ENCODE measurements around the gene OR7G3. TPM values are rescaled to one million over a fixed set of nuclear protein-coding genes. Genes with fewer than 3 reads are reported as not detected.

Gene OR7G3
- total and polyA plus RNA-seq, 2 of the 8 experiments (the other 6 are each of a cell fraction or from before 2014, with no cell fraction given), result not detected

GRCh38 chr19:9109959-9110358 is 16.8 kb downstream of the OR7G3 start:
- H2BK5ac ChIP-seq (ENCODE audit: low read depth, low read length), result no peak overlapping the region
- H3K4me1 ChIP-seq (replicated peaks in 1 of 4; ENCODE audit: control insufficient read depth in 3 of 4, insufficient read depth in 4 of 4, low read length in 3 of 4), result no peaks in the 10 kb centered on the region
- H3K18ac ChIP-seq (ENCODE audit: extremely low read depth, low read length), result no peak overlapping the region
- CTCF ChIA-PET (ENCODE audit: partially characterized antibody), result no interaction called here
- no peak overlapping the region for H3K4ac ChIP-seq (replicated peaks; ENCODE audit: insufficient read length, low read depth, low read length)
- H3K36me3 ChIP-seq (ENCODE audit: control insufficient read depth in 2 of 4, insufficient read depth in 4 of 4, low read length in 3 of 4), result no peaks in the 10 kb centered on the region
- H2BK15ac ChIP-seq (ENCODE audit: low read length), result no peak overlapping the region
- H4K8ac ChIP-seq (ENCODE audit: extremely low read depth, insufficient read depth, low read length), result no peak overlapping the region
- H4K91ac ChIP-seq (replicated peaks; ENCODE audit: insufficient read length, low read length), result no peak overlapping the region
- WGBS, 2 experiments (ENCODE audit: extremely low coverage in 1 of 2, insufficient coverage in 1 of 2, insufficient read length in 1 of 2, insufficient replicate concordance in 2 of 2, low coverage in 1 of 2, low lambda C conversion rate in 2 of 2, missing lambda C conversion rate in 1 of 2), result 67% methylated on average over 2 of the region's 2 CpGs; no CpG with 5 or more reads in 1 of the 2 experiments
- no peak overlapping the region for H2BK12ac ChIP-seq (ENCODE audit: low read depth, low read length)
- H3K56ac ChIP-seq (replicated peaks; ENCODE audit: insufficient read length, low read depth, low read length), result no peak overlapping the region
- DNase-seq (ENCODE audit: low read depth in 1 of 2, low spot score in 2 of 2) (no peak), FAIRE-seq (no peak)
- no peaks in the 10 kb centered on the region for H4K20me1 ChIP-seq (replicated peaks in 1 of 2; ENCODE audit: control insufficient read depth in 1 of 2, insufficient read depth in 2 of 2, low read length in 2 of 2)
- no peak overlapping the region for H3K4me2 ChIP-seq (ENCODE audit: insufficient read depth in 1 of 2, low read depth in 2 of 2, low read length in 2 of 2)
- H3K27me3 ChIP-seq (replicated peaks in 1 of 4; ENCODE audit: control insufficient read depth in 3 of 4, extremely low read depth in 1 of 4, insufficient read depth in 3 of 4, low read length in 3 of 4), result no peaks in the 10 kb centered on the region
- H3K27ac ChIP-seq (ENCODE audit: low read depth, low read length), result no peak overlapping the region
- POLR2A ChIA-PET (ENCODE audit: partially characterized antibody), result no interaction called here
- H2BK120ac ChIP-seq (replicated peaks; ENCODE audit: low read depth, low read length), result no peak overlapping the region
- H3K23ac ChIP-seq (ENCODE audit: insufficient read length), result no peak overlapping the region
- H3K9me3 ChIP-seq (ENCODE audit: insufficient read depth in 2 of 2, low read depth in 1 of 2, low read length in 1 of 2), result peaks cover 22 to 25% of the 10 kb centered on the region in 2 experiments
- H3K14ac ChIP-seq (ENCODE audit: insufficient read length), result no peak overlapping the region
- H2BK20ac ChIP-seq (ENCODE audit: low read length), result no peak overlapping the region
- H3K23me2 ChIP-seq (ENCODE audit: low read depth, low read length), result no peaks in the 10 kb centered on the region
- H2AK5ac ChIP-seq (ENCODE audit: low read depth, low read length), result no peak overlapping the region
- no peak overlapping the region for H3K9ac ChIP-seq (replicated peaks in 1 of 4; ENCODE audit: extremely low read depth in 1 of 4, low read depth in 3 of 4, low read length in 3 of 4)
- no peaks in the 10 kb centered on the region for H3K79me1 ChIP-seq (ENCODE audit: low read depth, low read length)
- H3K79me2 ChIP-seq (ENCODE audit: control insufficient read depth in 1 of 2, insufficient read depth in 2 of 2, low read length in 2 of 2), result no peaks in the 10 kb centered on the region
- no peak overlapping the region for H3K4me3 ChIP-seq (ENCODE audit: extremely low read depth in 1 of 4, insufficient read depth in 2 of 4, low read depth in 3 of 4, low read length in 4 of 4)
- H2AFZ ChIP-seq (ENCODE audit: low read length), result no peak overlapping the region
- H4K5ac ChIP-seq (ENCODE audit: insufficient read length, low read depth, low read length), result no peak overlapping the region
- TF ChIP-seq KDM1A (IDR thresholded peaks at IDR 0.05; ENCODE audit: borderline replicate concordance, low read length) (no peak), SIX5 (IDR thresholded peaks at IDR 0.05; ENCODE audit: low read depth, low read length) (no peak), ASH2L (IDR thresholded peaks at IDR 0.05; ENCODE audit: low read length) (no peak), CEBPB (IDR thresholded peaks at IDR 0.05; ENCODE audit: low read depth, low read length) (no peak), RXRA (IDR thresholded peaks at IDR 0.05; ENCODE audit: insufficient read depth, low read depth, low read length) (no peak), CREB1 (IDR thresholded peaks at IDR 0.05) (no peak), MAX (IDR thresholded peaks at IDR 0.05) (no peak), SP2 (IDR thresholded peaks at IDR 0.05; ENCODE audit: low read length) (no peak)

Measured in H1 (cell line).